Neural cell (in vitro differentiated cells): Measurements from ENCODE around the gene LDLRAD4.

ENCODE experiments used
- CTCF ChIP-seq: fragments of 450-650 bp; IDR thresholded peaks from 2 replicates; pipeline ENCODE4 v1.5.1; 2014; ENCODE audit warnings: antibody characterized with exemption, mild to moderate bottlenecking, moderate library complexity; ENCODE audit not compliant: poor library complexity, severe bottlenecking
- TF ChIP-seq, protein P1 (sequence below): IDR thresholded peaks from 2 replicates; pipeline ENCODE4 v1.6.1; 2012; ENCODE audit warnings: borderline replicate concordance

DNA sequence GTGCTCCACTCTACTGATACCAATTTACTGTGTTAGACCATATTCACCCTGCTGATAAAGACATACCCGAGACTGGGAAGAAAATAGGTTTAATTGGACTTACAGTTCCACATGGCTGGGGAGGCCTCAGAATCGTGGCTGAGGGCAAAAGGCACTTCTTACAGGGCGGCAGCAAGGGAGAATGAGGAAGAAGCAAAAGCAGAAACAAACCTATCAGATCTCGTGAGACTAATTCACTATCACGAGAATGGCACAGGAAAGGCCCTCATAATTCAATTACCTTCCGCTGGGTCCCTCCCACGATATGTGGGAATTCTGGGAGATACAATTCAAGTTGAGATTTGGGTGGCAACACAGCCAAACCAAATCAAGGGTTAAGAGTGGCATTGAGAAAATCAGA is 65.2 kb downstream of the LDLRAD4 start:
- TF ChIP-seq CTCF: no peak
- TF ChIP-seq, protein P1, sequence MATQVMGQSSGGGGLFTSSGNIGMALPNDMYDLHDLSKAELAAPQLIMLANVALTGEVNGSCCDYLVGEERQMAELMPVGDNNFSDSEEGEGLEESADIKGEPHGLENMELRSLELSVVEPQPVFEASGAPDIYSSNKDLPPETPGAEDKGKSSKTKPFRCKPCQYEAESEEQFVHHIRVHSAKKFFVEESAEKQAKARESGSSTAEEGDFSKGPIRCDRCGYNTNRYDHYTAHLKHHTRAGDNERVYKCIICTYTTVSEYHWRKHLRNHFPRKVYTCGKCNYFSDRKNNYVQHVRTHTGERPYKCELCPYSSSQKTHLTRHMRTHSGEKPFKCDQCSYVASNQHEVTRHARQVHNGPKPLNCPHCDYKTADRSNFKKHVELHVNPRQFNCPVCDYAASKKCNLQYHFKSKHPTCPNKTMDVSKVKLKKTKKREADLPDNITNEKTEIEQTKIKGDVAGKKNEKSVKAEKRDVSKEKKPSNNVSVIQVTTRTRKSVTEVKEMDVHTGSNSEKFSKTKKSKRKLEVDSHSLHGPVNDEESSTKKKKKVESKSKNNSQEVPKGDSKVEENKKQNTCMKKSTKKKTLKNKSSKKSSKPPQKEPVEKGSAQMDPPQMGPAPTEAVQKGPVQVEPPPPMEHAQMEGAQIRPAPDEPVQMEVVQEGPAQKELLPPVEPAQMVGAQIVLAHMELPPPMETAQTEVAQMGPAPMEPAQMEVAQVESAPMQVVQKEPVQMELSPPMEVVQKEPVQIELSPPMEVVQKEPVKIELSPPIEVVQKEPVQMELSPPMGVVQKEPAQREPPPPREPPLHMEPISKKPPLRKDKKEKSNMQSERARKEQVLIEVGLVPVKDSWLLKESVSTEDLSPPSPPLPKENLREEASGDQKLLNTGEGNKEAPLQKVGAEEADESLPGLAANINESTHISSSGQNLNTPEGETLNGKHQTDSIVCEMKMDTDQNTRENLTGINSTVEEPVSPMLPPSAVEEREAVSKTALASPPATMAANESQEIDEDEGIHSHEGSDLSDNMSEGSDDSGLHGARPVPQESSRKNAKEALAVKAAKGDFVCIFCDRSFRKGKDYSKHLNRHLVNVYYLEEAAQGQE: no peak
